HG03060 (cell line): ENCODE measurements around the gene FUBP3.

ENCODE experiments used
- ATAC-seq: cut with Tn5 transposase; IDR thresholded peaks from one replicate; pipeline ENCODE4 v1.9.1; 2021; ENCODE audit warnings: low read depth, moderate number of reproducible peaks; ENCODE audit not compliant: unreplicated experiment

FUBP3 gene, protein sequence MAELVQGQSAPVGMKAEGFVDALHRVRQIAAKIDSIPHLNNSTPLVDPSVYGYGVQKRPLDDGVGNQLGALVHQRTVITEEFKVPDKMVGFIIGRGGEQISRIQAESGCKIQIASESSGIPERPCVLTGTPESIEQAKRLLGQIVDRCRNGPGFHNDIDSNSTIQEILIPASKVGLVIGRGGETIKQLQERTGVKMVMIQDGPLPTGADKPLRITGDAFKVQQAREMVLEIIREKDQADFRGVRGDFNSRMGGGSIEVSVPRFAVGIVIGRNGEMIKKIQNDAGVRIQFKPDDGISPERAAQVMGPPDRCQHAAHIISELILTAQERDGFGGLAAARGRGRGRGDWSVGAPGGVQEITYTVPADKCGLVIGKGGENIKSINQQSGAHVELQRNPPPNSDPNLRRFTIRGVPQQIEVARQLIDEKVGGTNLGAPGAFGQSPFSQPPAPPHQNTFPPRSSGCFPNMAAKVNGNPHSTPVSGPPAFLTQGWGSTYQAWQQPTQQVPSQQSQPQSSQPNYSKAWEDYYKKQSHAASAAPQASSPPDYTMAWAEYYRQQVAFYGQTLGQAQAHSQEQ

GRCh38 chr9:130578865-130579737 lies at the start of gene FUBP3:
Gene FUBP3 (plus strand): TSS chr9:130579577. CDS start chr9:130579681, 104 bp downstream.
- no peak for ATAC-seq

DNA sequence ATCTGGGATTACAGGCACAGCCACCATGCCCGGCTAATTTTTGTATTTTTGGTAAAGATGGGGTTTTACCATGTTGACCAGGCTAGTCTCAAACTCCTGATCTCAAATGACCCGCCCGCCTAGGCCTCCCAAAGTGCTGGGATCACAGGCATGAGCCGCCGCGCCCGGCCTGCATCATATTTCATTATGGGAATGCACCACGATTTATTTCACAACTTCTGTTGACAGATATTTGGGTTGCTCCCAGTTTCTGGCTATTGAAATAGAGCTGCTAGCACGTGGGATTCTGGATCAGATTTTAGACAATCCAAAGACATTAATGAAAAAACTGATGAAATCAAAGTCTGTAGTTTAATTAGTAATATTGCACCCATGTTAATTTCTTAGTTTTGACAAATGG lies 48.4 kb upstream of the FUBP3 start:
- ATAC-seq = no peak

- ATAC-seq = no peak
These were observed 47.7 kb upstream of the FUBP3 start for GRCh38 chr9:130531670-130532069.

- no peak for ATAC-seq
These were observed 46.8 kb upstream of the FUBP3 start for GRCh38 chr9:130532426-130533080.

DNA sequence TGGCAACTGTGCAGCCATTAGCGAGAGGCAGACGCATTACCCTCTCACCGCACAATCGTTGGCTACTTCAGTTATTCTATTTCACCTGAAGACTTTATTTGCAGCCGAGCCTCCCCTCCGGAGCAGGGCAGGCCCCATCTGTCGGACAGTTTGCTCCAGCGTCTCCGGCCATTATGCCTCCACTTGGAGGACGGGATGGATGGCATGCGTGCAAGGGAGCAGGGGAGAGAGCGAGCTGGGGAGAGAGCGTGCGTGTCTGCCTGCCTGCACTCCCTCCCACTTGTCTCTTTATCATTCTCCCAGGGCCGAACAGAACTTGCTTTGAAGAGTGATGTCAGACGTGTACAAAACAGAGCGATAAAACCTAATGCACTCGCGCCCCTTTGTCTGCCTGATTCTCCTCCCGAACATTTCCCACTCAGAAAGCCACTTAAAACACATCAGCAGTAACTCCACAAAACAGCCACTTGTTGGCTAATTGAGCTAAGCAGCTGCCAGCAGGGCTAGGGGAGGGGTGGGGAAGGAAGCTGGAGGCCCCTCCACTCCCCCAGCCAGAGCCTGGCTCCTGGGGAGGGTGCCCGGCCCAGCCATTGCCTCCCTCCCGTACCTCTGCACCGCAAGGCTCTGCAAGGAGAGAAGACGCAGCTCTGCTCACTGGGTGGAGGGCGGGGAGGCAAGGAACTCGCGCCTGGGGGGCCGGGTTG lies 43.4 kb upstream of the FUBP3 start:
- no peak for ATAC-seq

GRCh38 chr9:130536701-130537107 lies 42.7 kb upstream of the FUBP3 start:
- ATAC-seq = no peak

DNA sequence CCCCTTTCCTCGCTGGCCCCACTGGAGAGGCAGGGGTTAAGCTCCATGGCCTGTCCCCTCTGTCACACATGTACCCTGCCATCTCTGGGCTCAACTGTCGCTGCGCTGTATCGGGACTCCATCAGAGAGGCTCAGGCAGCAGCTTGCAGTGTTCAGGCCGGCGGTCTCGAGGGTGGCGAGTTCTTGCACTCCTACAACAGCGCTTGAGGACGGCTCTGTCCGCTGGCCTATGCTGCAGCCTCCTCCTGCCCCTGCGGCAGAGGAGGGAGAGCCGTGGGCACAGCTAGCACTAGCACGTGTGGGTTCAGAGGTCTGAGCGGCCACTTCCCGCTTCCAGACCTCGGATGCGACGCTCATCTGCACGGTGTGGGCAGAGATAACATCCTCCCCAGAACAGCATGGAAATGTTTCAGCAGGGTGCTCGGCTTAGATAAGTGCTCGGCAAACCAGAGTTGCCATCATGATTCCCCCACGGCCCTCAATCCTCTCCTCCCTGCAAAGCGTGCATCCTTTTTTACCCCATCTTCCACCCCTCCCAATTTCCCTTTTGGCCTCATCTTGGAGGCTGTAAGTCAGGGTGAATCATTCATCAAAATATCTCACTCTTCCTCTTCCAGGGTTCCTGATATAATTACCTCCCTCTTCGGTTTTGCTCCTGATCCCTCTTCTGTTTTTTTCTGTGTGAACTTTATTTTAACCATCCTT lies 41.9 kb upstream of the FUBP3 start:
- no peak for ATAC-seq

DNA sequence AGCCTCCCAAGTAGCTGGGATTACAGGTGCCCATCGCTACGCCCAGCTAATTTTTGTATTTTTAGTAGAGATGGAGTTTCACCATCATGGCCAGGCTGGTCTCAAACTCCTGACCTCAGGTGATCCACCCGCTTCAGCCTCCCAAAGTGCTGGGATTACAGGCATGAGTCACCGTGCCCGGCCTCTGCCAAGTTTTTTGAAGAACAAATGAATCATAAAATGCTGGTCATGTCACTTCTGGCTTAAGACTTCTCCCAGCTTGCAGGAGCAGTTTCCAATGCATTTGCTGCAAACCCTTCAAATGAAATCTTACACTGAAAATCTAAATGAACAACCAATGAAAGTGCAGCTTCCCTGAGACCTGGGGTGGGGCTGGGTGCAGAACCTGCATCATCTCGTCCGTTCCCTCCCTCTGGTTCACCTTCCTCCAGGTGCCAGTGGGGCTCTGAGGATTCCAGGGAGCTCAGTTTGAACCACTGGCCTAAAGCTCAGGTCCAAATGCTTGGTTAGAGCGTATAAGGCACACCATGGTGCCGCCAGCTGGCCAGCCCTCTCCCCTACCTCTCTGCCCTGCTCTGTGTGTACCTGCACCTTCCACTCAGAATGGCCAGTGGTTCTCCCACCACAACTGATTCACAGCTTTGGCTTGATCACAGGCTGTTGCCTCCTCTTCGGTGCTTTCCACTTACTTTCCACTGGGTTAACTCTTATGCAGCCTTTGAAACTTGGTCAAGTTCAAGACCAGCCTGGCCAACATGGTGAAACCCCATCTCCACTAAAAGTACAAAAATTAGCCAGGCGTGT lies 39.8 kb upstream of the FUBP3 start:
- no peak for ATAC-seq

DNA sequence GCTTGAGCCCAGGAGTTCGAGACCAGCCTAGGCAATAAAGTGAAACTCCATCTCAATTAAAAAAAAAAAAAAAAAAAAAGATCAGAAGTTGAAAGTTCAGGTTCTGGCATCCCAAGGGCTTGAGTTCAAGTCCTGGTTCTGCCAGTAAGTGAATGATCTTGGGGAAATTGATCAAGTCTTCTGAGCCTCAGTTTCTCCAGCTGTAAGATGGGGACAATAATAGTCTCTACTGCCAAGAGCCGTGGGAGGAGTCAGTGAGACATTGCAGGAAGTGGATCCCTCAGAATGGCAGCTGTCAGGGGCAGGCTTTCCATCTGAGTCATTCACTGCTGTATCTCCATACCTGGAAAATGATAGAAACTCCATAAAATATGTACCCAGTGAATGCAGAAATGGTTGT lies 37.8 kb upstream of the FUBP3 start:
- no peak for ATAC-seq

GRCh38 chr9:130542038-130542437 lies 37.3 kb upstream of the FUBP3 start:
- ATAC-seq = no peak

DNA sequence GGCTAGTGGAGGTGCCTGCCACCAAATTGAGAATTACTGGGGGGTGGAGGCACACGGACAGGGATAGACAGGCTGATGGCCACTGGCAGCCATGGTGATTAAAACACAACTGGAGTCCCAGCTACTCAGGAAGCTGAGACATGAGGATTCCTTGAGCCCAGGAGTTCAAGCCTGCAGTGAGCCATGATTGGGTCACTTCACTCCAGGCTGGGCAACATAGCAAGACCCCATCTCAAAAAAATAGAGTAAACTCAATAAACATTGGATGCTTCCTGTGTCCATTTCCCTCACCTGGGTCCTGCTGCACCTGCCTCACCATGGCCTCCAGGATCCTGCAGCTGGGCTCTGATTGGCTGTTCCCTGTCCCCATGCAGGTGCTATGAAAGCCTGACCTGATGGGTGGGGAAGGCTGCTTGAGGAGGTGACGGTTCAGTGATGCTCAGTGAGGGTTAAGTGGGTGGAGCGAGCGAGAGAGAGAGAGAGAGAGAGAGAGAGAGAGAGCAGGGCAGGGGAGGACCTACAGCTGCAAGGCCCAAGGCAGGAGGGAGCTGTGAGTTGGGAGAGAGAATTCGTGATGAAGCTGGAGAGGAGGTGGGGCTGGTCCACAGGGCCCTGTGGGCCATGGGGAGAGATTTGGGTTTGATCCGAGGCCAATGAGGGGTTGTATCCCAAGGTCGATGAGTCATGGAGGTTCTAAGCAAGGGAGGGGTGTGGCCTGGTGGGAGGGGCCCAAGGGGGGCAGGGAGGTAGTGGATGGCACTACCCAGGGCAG lies 36.7 kb upstream of the FUBP3 start:
- no peak for ATAC-seq

DNA sequence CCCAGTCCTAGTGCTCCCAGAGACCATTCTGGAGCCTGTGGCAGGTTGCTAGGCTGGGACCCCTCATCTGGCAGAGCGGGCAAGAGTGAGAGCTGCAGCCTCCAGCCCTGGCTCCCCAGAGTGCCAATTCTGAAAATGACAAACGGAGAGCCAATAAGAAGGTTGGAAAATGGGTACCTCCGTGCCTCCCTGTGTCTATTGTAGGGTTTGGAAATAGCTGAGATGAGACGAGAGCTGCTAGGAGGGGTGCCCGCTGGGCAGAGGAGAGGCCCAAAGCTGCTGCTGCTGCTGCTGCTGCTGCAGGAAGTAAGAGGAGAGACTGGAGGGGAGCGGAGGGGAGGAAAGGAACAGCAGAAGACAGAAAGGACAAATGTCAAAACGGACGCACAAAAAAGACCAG lies 36.0 kb upstream of the FUBP3 start:
- ATAC-seq = no peak

DNA sequence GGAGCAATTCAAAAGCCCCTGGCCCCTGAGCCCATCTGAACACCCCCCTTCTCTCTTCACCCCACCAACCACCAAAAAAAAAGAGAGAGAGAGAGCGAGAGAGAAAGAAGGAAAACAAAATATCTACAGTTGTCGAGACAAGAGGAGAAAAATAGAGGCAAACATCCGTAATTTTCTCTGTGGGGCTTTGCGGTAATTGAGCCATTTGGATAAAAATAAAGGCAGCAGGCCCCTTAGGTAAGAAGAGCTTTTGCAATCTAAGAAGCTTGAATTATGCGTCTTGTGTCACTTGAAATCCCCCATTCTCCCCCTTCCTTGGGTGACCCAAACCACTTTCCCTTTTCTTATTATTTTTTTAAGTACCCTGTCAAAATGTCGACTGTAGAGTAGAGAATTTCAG lies 35.5 kb upstream of the FUBP3 start:
- ATAC-seq = no peak

DNA sequence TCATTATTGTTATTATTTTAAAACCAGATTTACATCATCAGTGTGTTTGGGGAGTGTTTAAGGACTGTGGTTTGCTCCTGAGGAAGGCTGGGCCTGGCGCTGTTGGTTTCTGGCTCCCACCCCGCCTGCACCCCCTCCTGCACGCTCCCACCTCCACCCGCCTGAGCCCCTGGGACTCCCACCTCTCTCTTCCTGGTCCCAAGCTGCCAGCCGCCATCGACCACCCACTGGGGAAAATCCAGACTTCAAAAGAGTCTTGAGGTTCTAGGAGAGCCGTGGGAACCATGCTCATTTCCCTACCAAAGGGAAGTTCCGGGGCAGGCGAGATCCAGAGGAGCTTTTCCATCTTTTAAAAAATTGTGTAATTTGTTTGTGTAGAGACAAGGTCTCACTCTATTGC lies 35.0 kb upstream of the FUBP3 start:
- no peak for ATAC-seq

- no peak for ATAC-seq
These were observed 31.3 kb upstream of the FUBP3 start for GRCh38 chr9:130548103-130548502.

DNA sequence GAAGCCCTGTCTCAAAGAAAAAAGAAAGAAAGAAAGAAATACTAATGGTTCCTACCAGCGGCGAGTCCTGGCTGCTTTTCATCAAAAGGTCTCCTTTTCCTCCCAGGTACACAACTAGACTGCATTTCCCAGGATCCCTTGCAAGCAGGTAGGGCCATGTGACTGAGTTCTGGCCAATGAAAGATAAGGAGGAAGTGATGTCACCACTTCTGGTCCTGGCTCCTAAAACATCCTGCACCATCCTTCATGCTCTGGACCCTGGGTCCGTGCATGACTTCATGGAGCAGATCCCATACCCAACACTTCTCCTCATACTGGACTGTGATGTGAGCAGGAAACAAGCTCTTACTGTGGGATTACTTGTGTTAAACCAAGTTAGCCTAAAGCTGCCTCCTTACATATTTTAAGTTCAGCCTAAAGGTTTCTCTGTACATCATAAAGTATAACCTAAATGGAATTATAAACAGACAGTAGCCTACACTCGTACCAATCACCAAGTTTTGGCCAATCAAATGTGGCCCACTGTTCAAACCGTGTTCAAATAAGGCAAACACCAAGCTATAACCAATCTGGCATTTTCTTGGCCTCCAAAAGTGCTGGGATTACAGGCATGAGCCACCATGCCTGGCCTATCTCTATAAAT lies 30.2 kb upstream of the FUBP3 start:
- no peak for ATAC-seq

DNA sequence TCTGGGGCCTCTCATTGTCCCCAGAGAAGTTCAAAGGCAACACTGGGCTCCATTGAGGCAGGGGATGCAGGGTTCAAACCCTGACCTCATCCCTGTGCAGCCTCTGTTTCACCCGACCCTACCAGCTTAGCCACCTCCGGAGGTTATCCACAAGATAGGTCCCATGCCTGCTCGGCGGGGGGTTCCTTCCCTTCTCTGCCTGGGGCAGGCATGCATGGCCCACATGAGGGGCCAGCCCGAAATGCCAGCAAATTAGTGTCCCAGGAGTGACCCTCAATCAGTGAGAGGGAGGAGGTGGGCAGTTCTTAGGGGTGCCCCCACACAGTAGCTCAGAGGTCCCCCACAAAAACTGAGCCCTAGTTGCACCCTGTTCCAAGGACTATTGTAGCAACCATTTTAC lies 24.8 kb upstream of the FUBP3 start:
- ATAC-seq = no peak

DNA sequence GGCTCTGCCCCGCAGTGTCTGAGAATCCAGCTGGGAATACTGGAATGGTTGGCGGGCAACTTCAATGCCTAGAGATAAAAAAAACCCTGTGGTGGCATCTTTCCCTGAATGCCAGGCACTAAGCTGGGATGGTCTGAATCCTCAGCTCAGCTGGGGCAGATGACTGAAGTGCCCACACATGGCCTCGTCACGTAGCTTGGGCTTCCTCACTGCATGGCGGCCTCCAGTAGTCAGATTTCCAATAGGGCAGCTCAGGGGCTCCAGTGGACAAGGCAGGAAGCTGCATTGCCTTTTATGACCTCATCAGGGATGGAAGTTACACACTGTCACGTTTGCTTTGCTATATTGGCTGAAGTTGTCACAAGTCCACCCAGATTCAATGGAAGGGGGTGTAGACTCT lies 24.3 kb upstream of the FUBP3 start:
- no peak for ATAC-seq
